DMS114 treated with DMSO at 0.1 percent for 48 hours (cell line): ENCODE measurements around the gene CD200R1.

Source experiments
- DNase-seq: peaks from one replicate; lab custom pipeline; 2025; ENCODE audit not compliant: unreplicated experiment; lab: John Stamatoyannopoulos, UW

Gene CD200R1

GRCh38 chr3:112974894-112975293 lies at the start of gene CD200R1:
CD200R1 (minus strand) TSS chr3:112975103; CDS start chr3:112974857, 246 bp downstream.
- DNase-seq, result no peak

- DNase-seq, result no peak
Observed at GRCh38 chr3:113021471-113021870, 46.6 kb upstream of the CD200R1 start.

- peak; percentile 83 for DNase-seq
Observed at GRCh38 chr3:113019182-113020137, 44.6 kb upstream of the CD200R1 start.

- no peak for DNase-seq
Observed at GRCh38 chr3:113018536-113019181, 43.8 kb upstream of the CD200R1 start.

GRCh38 chr3:113013593-113013992 lies 38.7 kb upstream of the CD200R1 start:
- DNase-seq, result no peak

GRCh38 chr3:113008117-113008516 lies 33.2 kb upstream of the CD200R1 start:
- no peak for DNase-seq

GRCh38 chr3:113006359-113007056 lies 31.6 kb upstream of the CD200R1 start:
- no peak for DNase-seq

GRCh38 chr3:113005611-113006010 lies 30.7 kb upstream of the CD200R1 start:
- DNase-seq, result no peak

GRCh38 chr3:113002679-113003078 lies 27.8 kb upstream of the CD200R1 start:
- no peak for DNase-seq

GRCh38 chr3:113002037-113002436 lies 27.1 kb upstream of the CD200R1 start:
- no peak for DNase-seq

GRCh38 chr3:113000691-113001090 lies 25.8 kb upstream of the CD200R1 start:
- no peak for DNase-seq

- no peak for DNase-seq
Observed at GRCh38 chr3:112995800-112996199, 20.9 kb upstream of the CD200R1 start.

- peak; percentile 83 for DNase-seq
Observed at GRCh38 chr3:112990672-112991602, 16.0 kb upstream of the CD200R1 start, which contains the start of gene GTPBP8. GTPBP8 (plus strand) TSS chr3:112990984; CDS start chr3:112991000, 16 bp downstream.

- no peak for DNase-seq
Observed at GRCh38 chr3:112987710-112988334, 12.9 kb upstream of the CD200R1 start.

- DNase-seq, result no peak
Observed at GRCh38 chr3:112984485-112984884, 9.6 kb upstream of the CD200R1 start.

- no peak for DNase-seq
Observed at GRCh38 chr3:112982710-112983109, 7.8 kb upstream of the CD200R1 start.

GRCh38 chr3:112980080-112980479 lies 5.2 kb upstream of the CD200R1 start:
- no peak for DNase-seq

GRCh38 chr3:112979244-112979832 lies 4.4 kb upstream of the CD200R1 start:
- DNase-seq, result no peak

GRCh38 chr3:112976953-112977352 lies 2.0 kb upstream of the CD200R1 start:
- no peak for DNase-seq
